Dendritic cell treated with granulocyte-macrophage colony-stimulating factor and Interleukin-4, amounts not matched to agents 40 ng/mL and 50 ng/mL, for 4 days (primary cell): ENCODE results near the gene PRKCH.

Experiments
- H3K27ac Mint-ChIP-seq: one replicate; pipeline ENCODE4 v1.8.0; 2022; ENCODE audit warnings: mild to moderate bottlenecking, mixed read lengths
- H3K27me3 Mint-ChIP-seq: one replicate; pipeline ENCODE4 v1.8.0; 2022; ENCODE audit warnings: mild to moderate bottlenecking, mixed read lengths
- H3K36me3 Mint-ChIP-seq: one replicate; pipeline ENCODE4 v1.8.0; 2022; ENCODE audit warnings: low read depth, mixed read lengths
- H3K4me1 Mint-ChIP-seq: one replicate; pipeline ENCODE4 v1.8.0; 2022; ENCODE audit warnings: low read depth, mixed read lengths
- H3K4me3 Mint-ChIP-seq: one replicate; pipeline ENCODE4 v1.8.0; 2022; ENCODE audit warnings: mild to moderate bottlenecking, moderate library complexity, mixed read lengths
- H3K9me3 Mint-ChIP-seq: one replicate; pipeline ENCODE4 v1.8.0; 2022; ENCODE audit warnings: mixed read lengths
- intact Hi-C: fragments of 100-400 bp; cut with micrococcal nuclease; formaldehyde crosslinking; loops from one replicate; pipeline ENCODE4 v1.15.0; 2022

Gene PRKCH

DNA sequence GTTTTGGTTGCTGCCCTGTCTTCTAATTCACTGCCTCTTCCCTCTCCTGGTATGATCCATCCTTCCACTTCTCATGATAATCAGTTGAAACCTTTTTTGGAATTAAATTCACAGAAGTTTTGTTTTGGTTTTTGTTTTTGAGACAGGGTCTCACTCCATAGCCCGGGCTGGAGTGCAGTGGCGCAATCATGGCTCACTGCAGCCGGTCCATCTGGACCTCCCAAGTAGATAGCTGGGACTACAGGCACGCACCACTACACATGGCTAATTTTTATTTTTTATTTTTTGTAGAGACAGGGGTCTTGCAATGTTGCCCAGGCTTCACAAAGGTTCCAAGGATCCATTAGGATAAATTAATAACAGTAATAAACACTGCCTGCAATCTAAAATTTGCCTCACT is 164.3 kb downstream of the PRKCH start:
- intact Hi-C loops: no loop called here
- H3K36me3 Mint-ChIP-seq: no peaks in the 10 kb centered on the region
- no peaks in the 10 kb centered on the region for H3K9me3 Mint-ChIP-seq
- H3K4me3 Mint-ChIP-seq: no peak overlapping the region
- H3K27me3 Mint-ChIP-seq: no peaks in the 10 kb centered on the region
- no peak overlapping the region for H3K27ac Mint-ChIP-seq
- peaks cover 14% of the 10 kb centered on the region for H3K4me1 Mint-ChIP-seq

DNA sequence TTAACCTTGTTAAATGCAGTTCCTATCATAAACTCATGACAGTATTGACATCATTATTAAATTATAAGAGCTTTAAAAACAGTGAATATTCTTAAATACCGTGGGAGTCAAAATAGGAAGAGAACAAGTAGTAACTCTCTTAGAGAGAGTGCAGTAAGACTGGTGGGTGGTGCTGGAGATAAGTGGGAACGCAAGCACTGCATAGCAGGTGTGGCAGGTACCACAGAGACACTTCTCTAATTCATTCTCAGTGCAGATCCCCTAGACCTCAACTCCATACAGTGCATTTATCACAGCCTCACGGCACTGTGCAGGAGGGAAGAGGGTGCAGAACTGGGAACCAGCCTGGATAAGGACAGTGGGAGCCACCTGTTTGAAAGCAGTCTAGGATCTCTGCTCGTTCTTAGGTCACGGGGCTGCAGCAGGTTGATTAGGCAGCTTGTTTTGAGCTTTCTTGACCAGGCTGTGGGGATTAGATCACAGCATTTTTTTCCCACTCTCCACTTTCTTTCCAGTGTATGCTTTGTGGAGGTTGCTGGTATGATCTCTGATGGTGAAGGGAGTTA is 165.6 kb downstream of the PRKCH start:
- H3K27me3 Mint-ChIP-seq: no peaks in the 10 kb centered on the region
- H3K27ac Mint-ChIP-seq: no peak overlapping the region
- H3K4me1 Mint-ChIP-seq: peaks cover 9% of the 10 kb centered on the region
- no peaks in the 10 kb centered on the region for H3K36me3 Mint-ChIP-seq
- intact Hi-C loops: no loop called here
- H3K9me3 Mint-ChIP-seq: no peaks in the 10 kb centered on the region
- no peak overlapping the region for H3K4me3 Mint-ChIP-seq

GRCh38 chr14:61488417-61489401 is 167.3 kb downstream of the PRKCH start:
- H3K27me3 Mint-ChIP-seq: no peaks in the 10 kb centered on the region
- intact Hi-C loops: no loop called here
- H3K4me3 Mint-ChIP-seq: no peak overlapping the region
- peaks cover 9% of the 10 kb centered on the region for H3K4me1 Mint-ChIP-seq
- H3K9me3 Mint-ChIP-seq: no peaks in the 10 kb centered on the region
- H3K27ac Mint-ChIP-seq: no peak overlapping the region
- no peaks in the 10 kb centered on the region for H3K36me3 Mint-ChIP-seq

- peaks cover 9% of the 10 kb centered on the region for H3K4me1 Mint-ChIP-seq
- intact Hi-C loops: no loop called here
- H3K9me3 Mint-ChIP-seq: no peaks in the 10 kb centered on the region
- no peaks in the 10 kb centered on the region for H3K36me3 Mint-ChIP-seq
- H3K4me3 Mint-ChIP-seq: no peak overlapping the region
- no peaks in the 10 kb centered on the region for H3K27me3 Mint-ChIP-seq
- no peak overlapping the region for H3K27ac Mint-ChIP-seq
Measured at GRCh38 chr14:61489512-61489911, 168.1 kb downstream of the PRKCH start.

GRCh38 chr14:61489932-61490331 is 168.6 kb downstream of the PRKCH start:
- Mint-ChIP-seq H3K27ac (peak overlapping the region; percentile 19), H3K36me3 (no peaks in the 10 kb centered on the region), H3K4me1 (peaks cover 9% of the 10 kb centered on the region), H3K27me3 (no peaks in the 10 kb centered on the region), H3K4me3 (no peak overlapping the region), H3K9me3 (no peaks in the 10 kb centered on the region)
- intact Hi-C loops: no loop called here

- Mint-ChIP-seq H3K36me3 (no peaks in the 10 kb centered on the region), H3K27me3 (no peaks in the 10 kb centered on the region)
- intact Hi-C loops: no loop called here
Measured at GRCh38 chr14:61491224-61491623, 169.8 kb downstream of the PRKCH start.

GRCh38 chr14:61491876-61492434 is 170.6 kb downstream of the PRKCH start:
- no peaks in the 10 kb centered on the region for H3K9me3 Mint-ChIP-seq
- H3K4me1 Mint-ChIP-seq: peaks cover 5% of the 10 kb centered on the region
- intact Hi-C loops: no loop called here
- no peak overlapping the region for H3K27ac Mint-ChIP-seq
- no peak overlapping the region for H3K4me3 Mint-ChIP-seq
- H3K36me3 Mint-ChIP-seq: no peaks in the 10 kb centered on the region
- H3K27me3 Mint-ChIP-seq: no peaks in the 10 kb centered on the region

More at GRCh38 chr14:61491224-61491623, 169.8 kb downstream of the PRKCH start:
- H3K9me3 Mint-ChIP-seq: no peaks in the 10 kb centered on the region
- no peak overlapping the region for H3K4me3 Mint-ChIP-seq
- H3K27ac Mint-ChIP-seq: no peak overlapping the region
- H3K4me1 Mint-ChIP-seq: peaks cover 9% of the 10 kb centered on the region

DNA sequence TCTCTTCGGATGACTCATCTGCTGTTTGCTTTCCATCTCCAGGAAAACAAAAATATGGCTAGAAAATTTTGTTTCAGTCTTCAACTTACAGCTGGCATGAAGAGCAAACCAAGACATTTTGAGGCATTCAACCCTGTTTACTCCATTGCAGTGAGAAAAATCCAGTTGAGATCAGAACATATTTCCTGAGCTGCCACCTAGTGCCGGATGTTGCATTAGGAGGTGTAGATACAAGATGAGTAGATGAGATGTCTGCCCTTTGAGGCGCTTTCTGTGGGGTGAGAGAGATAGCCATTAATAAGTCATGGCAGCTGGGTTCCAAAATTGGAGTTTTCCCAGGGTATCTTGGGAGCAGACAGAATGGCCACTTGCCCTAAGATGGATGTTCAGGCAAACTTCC is 171.1 kb downstream of the PRKCH start:
- H3K27ac Mint-ChIP-seq: no peak overlapping the region
- no peaks in the 10 kb centered on the region for H3K36me3 Mint-ChIP-seq

GRCh38 chr14:61493239-61493638 is 171.9 kb downstream of the PRKCH start:
- Mint-ChIP-seq H3K4me1 (no peaks in the 10 kb centered on the region), H3K4me3 (no peak overlapping the region), H3K27ac (no peak overlapping the region), H3K36me3 (no peaks in the 10 kb centered on the region), H3K27me3 (no peaks in the 10 kb centered on the region), H3K9me3 (no peaks in the 10 kb centered on the region)
- intact Hi-C loops: no loop called here

More for the DNA sequence above, 171.1 kb downstream of the PRKCH start:
- Mint-ChIP-seq H3K4me3 (no peak overlapping the region), H3K27me3 (no peaks in the 10 kb centered on the region), H3K4me1 (no peaks in the 10 kb centered on the region), H3K9me3 (no peaks in the 10 kb centered on the region)
- intact Hi-C loops: no loop called here

GRCh38 chr14:61494018-61494417 is 172.6 kb downstream of the PRKCH start:
- intact Hi-C loops: no loop called here
- Mint-ChIP-seq H3K27me3 (no peaks in the 10 kb centered on the region), H3K4me3 (no peak overlapping the region), H3K4me1 (peaks cover under 1% of the 10 kb centered on the region), H3K36me3 (no peaks in the 10 kb centered on the region), H3K27ac (no peak overlapping the region), H3K9me3 (no peaks in the 10 kb centered on the region)

DNA sequence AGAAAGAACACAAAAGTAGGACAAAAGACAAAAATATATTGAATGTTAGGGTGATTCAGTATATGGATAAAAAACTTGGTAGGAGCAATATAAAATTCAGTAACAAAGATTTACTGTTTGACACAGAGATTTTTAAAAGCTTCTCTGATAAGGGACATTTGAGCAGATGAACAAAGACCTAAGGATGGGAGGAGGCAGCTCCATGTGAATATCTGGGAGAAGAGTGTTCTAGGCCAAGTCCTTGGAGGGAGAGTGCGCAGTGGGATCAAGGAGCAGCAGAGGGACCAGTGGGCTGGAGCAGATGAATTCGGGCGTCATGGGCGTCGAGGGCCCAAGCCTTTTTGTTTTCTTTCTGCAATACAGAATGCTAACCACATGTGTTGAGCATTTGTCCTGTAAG is 174.4 kb downstream of the PRKCH start:
- peaks cover 14% of the 10 kb centered on the region for H3K4me1 Mint-ChIP-seq

DNA sequence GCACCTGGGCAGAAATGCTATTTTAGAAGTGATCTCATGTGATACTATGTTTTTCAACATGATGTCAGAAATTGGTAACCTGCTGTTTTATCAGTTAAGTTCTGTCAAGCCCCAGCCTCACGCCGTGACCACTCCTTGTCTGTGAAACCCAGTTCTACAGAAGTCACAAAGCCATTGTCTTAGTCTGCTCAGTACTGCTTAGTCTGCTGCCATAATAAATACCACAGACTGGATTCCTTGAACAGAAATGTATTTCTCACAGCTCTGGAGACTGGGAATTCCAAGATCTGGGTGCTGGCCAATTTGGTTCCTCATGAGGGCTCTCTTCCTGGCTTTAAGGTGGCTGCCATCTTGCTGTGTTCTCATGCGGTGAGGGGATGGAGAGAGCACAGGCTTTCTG is 176.9 kb downstream of the PRKCH start:
- Mint-ChIP-seq H3K27me3 (peaks cover 2% of the 10 kb centered on the region), H3K4me3 (no peak overlapping the region), H3K36me3 (no peaks in the 10 kb centered on the region), H3K9me3 (no peaks in the 10 kb centered on the region), H3K4me1 (peaks cover 29% of the 10 kb centered on the region), H3K27ac (no peak overlapping the region)
- intact Hi-C loops: no loop called here

More for the DNA sequence above, 174.4 kb downstream of the PRKCH start:
- no peak overlapping the region for H3K27ac Mint-ChIP-seq
- no peaks in the 10 kb centered on the region for H3K27me3 Mint-ChIP-seq
- H3K4me3 Mint-ChIP-seq: no peak overlapping the region
- no peaks in the 10 kb centered on the region for H3K9me3 Mint-ChIP-seq
- intact Hi-C loops: no loop called here
- H3K36me3 Mint-ChIP-seq: no peaks in the 10 kb centered on the region

GRCh38 chr14:61498811-61499210 is 177.4 kb downstream of the PRKCH start:
- no peaks in the 10 kb centered on the region for H3K9me3 Mint-ChIP-seq
- no peak overlapping the region for H3K4me3 Mint-ChIP-seq
- peaks cover 34% of the 10 kb centered on the region for H3K4me1 Mint-ChIP-seq
- peaks cover 2% of the 10 kb centered on the region for H3K27me3 Mint-ChIP-seq
- H3K27ac Mint-ChIP-seq: no peak overlapping the region
- no peaks in the 10 kb centered on the region for H3K36me3 Mint-ChIP-seq
- intact Hi-C loops: no loop called here

DNA sequence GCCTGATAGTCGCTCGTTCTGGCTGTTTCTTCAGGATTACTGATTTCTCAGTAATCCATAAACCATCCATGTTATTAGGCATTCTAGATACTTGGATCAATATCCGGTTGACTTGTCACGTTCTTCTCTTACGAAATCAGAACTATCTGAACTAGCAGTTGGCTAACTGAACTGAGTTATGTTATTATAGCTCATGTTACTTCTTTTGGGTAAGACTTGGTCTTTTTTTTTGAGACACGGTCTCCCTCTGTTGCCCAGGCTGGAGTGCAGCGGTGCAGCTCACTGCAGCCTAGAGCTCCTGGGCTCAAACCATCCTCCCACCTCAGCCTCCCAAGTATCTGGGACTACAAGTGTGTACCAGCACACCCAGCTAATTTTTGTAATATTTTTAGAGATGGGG is 178.6 kb downstream of the PRKCH start:
- Mint-ChIP-seq H3K27me3 (peaks cover 2% of the 10 kb centered on the region), H3K27ac (no peak overlapping the region), H3K9me3 (no peaks in the 10 kb centered on the region), H3K4me3 (no peak overlapping the region), H3K36me3 (no peaks in the 10 kb centered on the region), H3K4me1 (peaks cover 37% of the 10 kb centered on the region)
- intact Hi-C loops: no loop called here
